SK-N-SH (cell line): ENCODE measurements around the gene CPPED1. TPM values are rescaled to one million over a fixed set of nuclear protein-coding genes. Genes with fewer than 3 reads are reported as not detected.

Experiments
- CTCF ChIA-PET: fragments of 300-600, 350-600 bp; formaldehyde crosslinking; extraction: SDS; loops from one replicate; lab custom pipeline; 2021; lab: Yijun Ruan, JAX
- POLR2A ChIA-PET: fragments of 350-600 bp; sonication (Branson Sonifier 250); formaldehyde crosslinking; extraction: SDS; loops from one replicate; lab custom pipeline; 2020; ENCODE audit warnings: antibody characterized with exemption, inconsistent platforms; lab: Yijun Ruan, JAX
- DNase-seq: peaks from one replicate; pipeline ENCODE4 v3.0.0; 2012
- H2AFZ ChIP-seq: fragments of 200-600 bp; sonication (generic); 2 replicates; pipeline ENCODE4 v1.8.1; 2016; ENCODE audit warnings: antibody characterized with exemption, mild to moderate bottlenecking, low read depth
- H3F3A ChIP-seq: fragments of 200-600 bp; sonication (generic); replicated peaks from 2 replicates; pipeline ENCODE3; 2016; ENCODE audit warnings: antibody characterized with exemption, mild to moderate bottlenecking; ENCODE audit not compliant: insufficient read depth
- H3K27ac ChIP-seq, 2 experiments: fragments of 200-500 bp in 1 of 2; fragments of 200-600 bp in 1 of 2; sonication (Bioruptor generic) in 1 of 2; sonication (generic), shearing (Covaris generic) in 1 of 2; 2 replicates each; pipeline versions ENCODE4 v1.5.1 to v1.6.1; 2014 to 2016; ENCODE audit warnings: low read depth in 2 of 2, inconsistent platforms in 1 of 2, low read length in 1 of 2, mild to moderate bottlenecking in 1 of 2, mixed read lengths in 1 of 2
- H3K27me3 ChIP-seq: fragments of 200-600 bp; sonication (generic), shearing (Covaris generic); 2 replicates; pipeline ENCODE4 v1.6.1; 2016; ENCODE audit warnings: mixed run types; ENCODE audit not compliant: insufficient read depth
- H3K36me3 ChIP-seq, 2 experiments: fragments of 200-500 bp in 1 of 2; fragments of 200-600 bp in 1 of 2; sonication (Bioruptor generic) in 1 of 2; sonication (generic) in 1 of 2; replicated peaks in 1 of 2; 2 replicates each; pipeline versions ENCODE3 to v1.5.1; 2014 to 2016; ENCODE audit warnings: low read length in 1 of 2, mild to moderate bottlenecking in 1 of 2; ENCODE audit not compliant: insufficient read depth in 2 of 2, control insufficient read depth in 1 of 2
- H3K4me1 ChIP-seq, 2 experiments: fragments of 200-500 bp in 1 of 2; fragments of 200-600 bp in 1 of 2; sonication (Bioruptor generic) in 1 of 2; sonication (generic), shearing (Covaris generic) in 1 of 2; 2 replicates each; pipeline versions ENCODE4 v1.5.1 to v1.6.1; 2014 to 2016; ENCODE audit warnings: low read depth in 1 of 2, low read length in 1 of 2, mixed run types in 1 of 2; ENCODE audit not compliant: insufficient read depth in 2 of 2, control insufficient read depth in 1 of 2
- H3K4me2 ChIP-seq: fragments of 200-600 bp; sonication (generic), shearing (Covaris generic); 2 replicates; pipeline ENCODE4 v1.6.1; 2017; ENCODE audit warnings: mixed run types
- H3K4me3 ChIP-seq, 2 experiments: fragments of 200-500 bp in 1 of 2; fragments of 200-600 bp in 1 of 2; sonication (Bioruptor generic) in 1 of 2; sonication (generic), shearing (Covaris generic) in 1 of 2; 2 replicates each; pipeline versions ENCODE4 v1.5.1 to v1.8.1; 2014 to 2016; ENCODE audit warnings: low read depth in 2 of 2, inconsistent platforms in 1 of 2, low read length in 1 of 2, mild to moderate bottlenecking in 1 of 2, mixed read lengths in 1 of 2, moderate library complexity in 1 of 2
- H3K79me2 ChIP-seq: fragments of 200-600 bp; sonication (generic); 2 replicates; pipeline ENCODE4 v1.8.1; 2017; ENCODE audit warnings: mild to moderate bottlenecking; ENCODE audit not compliant: insufficient read depth
- H3K9ac ChIP-seq: fragments of 200-600 bp; sonication (generic); 2 replicates; pipeline ENCODE4 v1.6.1; 2017; ENCODE audit warnings: mixed run types
- H3K9me2 ChIP-seq: fragments of 200-600 bp; sonication (generic); 2 replicates; pipeline ENCODE4 v1.6.1; 2017; ENCODE audit warnings: mixed run types
- H3K9me3 ChIP-seq: fragments of 200-600 bp; sonication (generic); 2 replicates; pipeline ENCODE4 v1.6.1; 2017; ENCODE audit warnings: mixed run types, mild to moderate bottlenecking, moderate library complexity
- H4K20me1 ChIP-seq: fragments of 200-600 bp; sonication (generic); 2 replicates; pipeline ENCODE4 v1.6.1; 2017; ENCODE audit warnings: mild to moderate bottlenecking, mixed run types; ENCODE audit not compliant: insufficient read depth
- EP300 ChIP-seq, 2 experiments: IDR thresholded peaks; 2 replicates each; pipeline versions ENCODE4 v1.4.0 to v1.6.1; 2012; ENCODE audit warnings: borderline replicate concordance in 1 of 2, low read depth in 1 of 2, low read length in 1 of 2
- FOXJ3 ChIP-seq: sonication (generic); formaldehyde crosslinking; IDR thresholded peaks from 2 replicates; pipeline ENCODE4 v1.5.1; 2020; ENCODE audit warnings: mild to moderate bottlenecking, missing genetic modification reagents
- FOXM1 ChIP-seq: IDR thresholded peaks from 2 replicates; pipeline ENCODE4 v1.4.0; 2012; ENCODE audit warnings: low read depth, mild to moderate bottlenecking
- GATA2 ChIP-seq: sonication (generic); formaldehyde crosslinking; IDR thresholded peaks from 2 replicates; pipeline ENCODE4 v1.5.0; 2020; ENCODE audit warnings: mild to moderate bottlenecking, missing genetic modification reagents
- MEF2A ChIP-seq: IDR thresholded peaks from 2 replicates; pipeline ENCODE4 v1.4.0; 2012; ENCODE audit warnings: low read depth, borderline replicate concordance
- NFIC ChIP-seq: IDR thresholded peaks from 2 replicates; pipeline ENCODE4 v1.4.0; 2012; ENCODE audit warnings: borderline replicate concordance
- NRF1 ChIP-seq: IDR thresholded peaks from 2 replicates; pipeline ENCODE4 v1.6.1; 2012; ENCODE audit warnings: low read depth, mild to moderate bottlenecking, low read length
- POLR2AphosphoS5 ChIP-seq: IDR thresholded peaks from 2 replicates; pipeline ENCODE4 v1.6.1; 2012; ENCODE audit warnings: low read depth, low read length
- RAD21 ChIP-seq: IDR thresholded peaks from 2 replicates; pipeline ENCODE4 v1.6.1; 2012; ENCODE audit warnings: mild to moderate bottlenecking, low read length
- RCOR1 ChIP-seq: fragments of 150-350 bp; IDR thresholded peaks from 2 replicates; pipeline ENCODE4 v1.6.1; 2017; ENCODE audit warnings: antibody characterized with exemption, low read length
- RXRA ChIP-seq: IDR thresholded peaks from 2 replicates; pipeline ENCODE4 v1.4.0; 2012; ENCODE audit warnings: low read depth, mild to moderate bottlenecking, borderline replicate concordance
- WGBS: methylation state at CpG from one replicate; pipeline ENCODE4 v1.1.6; 2017; ENCODE audit warnings: low lambda C conversion rate; 5-methylcytosine and 5-hydroxymethylcytosine counted together
- polyA plus RNA-seq, 3 experiments: library from polyadenylated mRNA; depleted of rRNA; stranded (reverse); fragments of >200 nt; gene quantifications; 2 replicates each; pipeline ENCODE4 v1.2.3, GENCODE V29; 2012
- TF ChIP-seq, protein P1 (sequence below): IDR thresholded peaks from 2 replicates; pipeline ENCODE4 v1.4.0; 2012; ENCODE audit warnings: low read depth, borderline replicate concordance
- TF ChIP-seq, protein P2 (sequence below): IDR thresholded peaks from 2 replicates; pipeline ENCODE4 v1.6.1; 2012; ENCODE audit warnings: mild to moderate bottlenecking, low read depth, low read length, moderate library complexity
- TF ChIP-seq, protein P3 (sequence below): fragments of 150-350 bp; IDR thresholded peaks from 2 replicates; pipeline ENCODE4 v1.6.1; 2016; ENCODE audit warnings: mild to moderate bottlenecking, low read depth, low read length
- TF ChIP-seq, protein P4 (sequence below): IDR thresholded peaks from 2 replicates; pipeline ENCODE4 v1.4.0; 2012; ENCODE audit warnings: low read depth

Gene CPPED1
- polyA plus RNA-seq, 1 of the 3 experiments (the other 2 are of a cell fraction), result 11.9 TPM

DNA sequence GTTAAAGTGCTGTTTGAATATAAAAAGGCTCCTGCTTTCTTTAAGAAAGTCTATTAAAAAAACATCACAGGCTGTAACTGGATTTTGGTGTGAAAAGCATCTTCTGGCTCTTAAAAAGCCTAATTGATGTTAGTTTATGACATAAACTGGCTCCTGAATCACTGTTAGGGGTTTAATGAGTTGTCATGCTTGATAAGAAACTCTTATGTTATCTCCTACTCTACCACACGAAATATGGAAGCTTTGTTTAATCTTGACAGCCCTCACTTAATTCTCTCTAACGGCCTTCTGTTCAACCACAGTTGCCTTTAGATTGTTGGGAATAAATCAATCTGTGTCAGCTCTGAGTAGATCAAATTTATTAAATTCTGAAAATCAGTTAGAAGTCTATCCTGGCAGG, 51.5 kb downstream of the CPPED1 start:
- 63% methylated on average over 2 of the region's 2 CpGs for WGBS
- H3K9me3 ChIP-seq, result no peaks in the 10 kb centered on the region
- TF ChIP-seq GATA2 (CRISPR knock-in tag), result peak; percentile 70
- TF ChIP-seq RCOR1, result 0 out of 2 replicates have a peak, but pooled peaks have one; percentile 44
- TF ChIP-seq, protein P1, sequence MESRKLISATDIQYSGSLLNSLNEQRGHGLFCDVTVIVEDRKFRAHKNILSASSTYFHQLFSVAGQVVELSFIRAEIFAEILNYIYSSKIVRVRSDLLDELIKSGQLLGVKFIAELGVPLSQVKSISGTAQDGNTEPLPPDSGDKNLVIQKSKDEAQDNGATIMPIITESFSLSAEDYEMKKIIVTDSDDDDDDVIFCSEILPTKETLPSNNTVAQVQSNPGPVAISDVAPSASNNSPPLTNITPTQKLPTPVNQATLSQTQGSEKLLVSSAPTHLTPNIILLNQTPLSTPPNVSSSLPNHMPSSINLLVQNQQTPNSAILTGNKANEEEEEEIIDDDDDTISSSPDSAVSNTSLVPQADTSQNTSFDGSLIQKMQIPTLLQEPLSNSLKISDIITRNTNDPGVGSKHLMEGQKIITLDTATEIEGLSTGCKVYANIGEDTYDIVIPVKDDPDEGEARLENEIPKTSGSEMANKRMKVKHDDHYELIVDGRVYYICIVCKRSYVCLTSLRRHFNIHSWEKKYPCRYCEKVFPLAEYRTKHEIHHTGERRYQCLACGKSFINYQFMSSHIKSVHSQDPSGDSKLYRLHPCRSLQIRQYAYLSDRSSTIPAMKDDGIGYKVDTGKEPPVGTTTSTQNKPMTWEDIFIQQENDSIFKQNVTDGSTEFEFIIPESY, result no peak
- TF ChIP-seq, protein P2, sequence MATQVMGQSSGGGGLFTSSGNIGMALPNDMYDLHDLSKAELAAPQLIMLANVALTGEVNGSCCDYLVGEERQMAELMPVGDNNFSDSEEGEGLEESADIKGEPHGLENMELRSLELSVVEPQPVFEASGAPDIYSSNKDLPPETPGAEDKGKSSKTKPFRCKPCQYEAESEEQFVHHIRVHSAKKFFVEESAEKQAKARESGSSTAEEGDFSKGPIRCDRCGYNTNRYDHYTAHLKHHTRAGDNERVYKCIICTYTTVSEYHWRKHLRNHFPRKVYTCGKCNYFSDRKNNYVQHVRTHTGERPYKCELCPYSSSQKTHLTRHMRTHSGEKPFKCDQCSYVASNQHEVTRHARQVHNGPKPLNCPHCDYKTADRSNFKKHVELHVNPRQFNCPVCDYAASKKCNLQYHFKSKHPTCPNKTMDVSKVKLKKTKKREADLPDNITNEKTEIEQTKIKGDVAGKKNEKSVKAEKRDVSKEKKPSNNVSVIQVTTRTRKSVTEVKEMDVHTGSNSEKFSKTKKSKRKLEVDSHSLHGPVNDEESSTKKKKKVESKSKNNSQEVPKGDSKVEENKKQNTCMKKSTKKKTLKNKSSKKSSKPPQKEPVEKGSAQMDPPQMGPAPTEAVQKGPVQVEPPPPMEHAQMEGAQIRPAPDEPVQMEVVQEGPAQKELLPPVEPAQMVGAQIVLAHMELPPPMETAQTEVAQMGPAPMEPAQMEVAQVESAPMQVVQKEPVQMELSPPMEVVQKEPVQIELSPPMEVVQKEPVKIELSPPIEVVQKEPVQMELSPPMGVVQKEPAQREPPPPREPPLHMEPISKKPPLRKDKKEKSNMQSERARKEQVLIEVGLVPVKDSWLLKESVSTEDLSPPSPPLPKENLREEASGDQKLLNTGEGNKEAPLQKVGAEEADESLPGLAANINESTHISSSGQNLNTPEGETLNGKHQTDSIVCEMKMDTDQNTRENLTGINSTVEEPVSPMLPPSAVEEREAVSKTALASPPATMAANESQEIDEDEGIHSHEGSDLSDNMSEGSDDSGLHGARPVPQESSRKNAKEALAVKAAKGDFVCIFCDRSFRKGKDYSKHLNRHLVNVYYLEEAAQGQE, result no peak
- no peak for TF ChIP-seq FOXM1
- peak in 1 of 2 experiments; percentile 75; a peak in 1 of 4 replicates for TF ChIP-seq EP300 (IDR thresholded peaks at IDR 0.05; ENCODE audit: borderline replicate concordance in 1 of 2, low read depth in 1 of 2, low read length in 1 of 2)
- no peak overlapping the region for H3K9ac ChIP-seq
- no peak overlapping the region for H2AFZ ChIP-seq
- peaks cover 0 to 14% of the 10 kb centered on the region in 2 experiments; a peak in 2 of 4 replicates for H3K4me1 ChIP-seq
- H3K27me3 ChIP-seq, result no peaks in the 10 kb centered on the region
- peaks cover 12% of the 10 kb centered on the region for H3F3A ChIP-seq
- H3K4me3 ChIP-seq, result no peak overlapping the region
- peak; percentile 32 for DNase-seq
- no peak overlapping the region for H3K4me2 ChIP-seq
- H3K27ac ChIP-seq, result peak overlapping the region in 1 of 2 experiments; percentile 3; a peak in 1 of 4 replicates
- no peaks in the 10 kb centered on the region for H4K20me1 ChIP-seq
- H3K36me3 ChIP-seq, result peaks cover 0 to 5% of the 10 kb centered on the region in 2 experiments
- ChIA-PET POLR2A (interaction anchor here (1.5 kb wide), 1 partner anchor 51 kb away, joined by 4 read pairs; the partner anchor contains the start of gene CPPED1), CTCF (interaction anchor here (1.1 to 1.9 kb wide), 2 partner anchors 12 to 155 kb away, joined by 3 to 4 read pairs; no protein-coding TSS in a partner anchor)
- peaks cover 3% of the 10 kb centered on the region; the same call in 1 of the 2 replicates for H3K79me2 ChIP-seq
- no peaks in the 10 kb centered on the region for H3K9me2 ChIP-seq

DNA sequence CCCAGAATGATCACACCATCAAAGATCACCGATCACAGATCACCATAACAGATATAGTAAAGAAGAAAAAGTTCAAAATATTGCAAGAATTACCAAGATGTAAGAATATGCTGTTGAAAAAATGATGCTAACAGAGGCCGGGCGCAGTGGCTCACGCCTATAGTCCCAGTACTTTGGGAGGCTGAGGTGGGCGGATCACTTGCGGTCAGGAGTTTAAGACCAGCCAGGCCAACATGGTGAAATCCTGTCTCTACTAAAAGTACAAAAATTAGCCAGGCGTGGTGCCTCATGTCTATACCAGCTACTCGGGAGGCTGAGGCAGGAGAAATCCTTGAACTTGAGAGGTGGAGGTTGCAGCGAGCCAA, 53.2 kb downstream of the CPPED1 start:
- peaks cover 0 to 7% of the 10 kb centered on the region in 2 experiments for H3K36me3 ChIP-seq
- H3K4me3 ChIP-seq, result no peak overlapping the region
- no peaks in the 10 kb centered on the region for H3K27me3 ChIP-seq
- no peaks in the 10 kb centered on the region for H3K9me3 ChIP-seq
- H3K79me2 ChIP-seq, result peaks cover 14% of the 10 kb centered on the region; the same call in 1 of the 2 replicates
- H3K4me1 ChIP-seq, result peaks cover 0 to 10% of the 10 kb centered on the region in 2 experiments; a peak in 2 of 4 replicates
- H2AFZ ChIP-seq, result no peak overlapping the region
- H3K9ac ChIP-seq, result no peak overlapping the region
- H3K27ac ChIP-seq, result no peak overlapping the region
- H3F3A ChIP-seq, result peaks cover 12% of the 10 kb centered on the region
- no peaks in the 10 kb centered on the region for H4K20me1 ChIP-seq
- ChIA-PET POLR2A (no interaction called here), CTCF (no interaction called here)
- 97% methylated on average over 9 of the region's 9 CpGs for WGBS
- no peaks in the 10 kb centered on the region for H3K9me2 ChIP-seq
- DNase-seq, result no peak
- H3K4me2 ChIP-seq, result no peak overlapping the region
- TF ChIP-seq POLR2AphosphoS5 (no peak), NRF1 (no peak), GATA2 (CRISPR knock-in tag) (no peak), EP300 (IDR thresholded peaks at IDR 0.05; ENCODE audit: borderline replicate concordance in 1 of 2, low read depth in 1 of 2, low read length in 1 of 2) (no peak), NFIC (no peak), RAD21 (no peak), MEF2A (no peak), FOXJ3 (CRISPR knock-in tag) (no peak), RXRA (no peak)
- TF ChIP-seq, protein P3, sequence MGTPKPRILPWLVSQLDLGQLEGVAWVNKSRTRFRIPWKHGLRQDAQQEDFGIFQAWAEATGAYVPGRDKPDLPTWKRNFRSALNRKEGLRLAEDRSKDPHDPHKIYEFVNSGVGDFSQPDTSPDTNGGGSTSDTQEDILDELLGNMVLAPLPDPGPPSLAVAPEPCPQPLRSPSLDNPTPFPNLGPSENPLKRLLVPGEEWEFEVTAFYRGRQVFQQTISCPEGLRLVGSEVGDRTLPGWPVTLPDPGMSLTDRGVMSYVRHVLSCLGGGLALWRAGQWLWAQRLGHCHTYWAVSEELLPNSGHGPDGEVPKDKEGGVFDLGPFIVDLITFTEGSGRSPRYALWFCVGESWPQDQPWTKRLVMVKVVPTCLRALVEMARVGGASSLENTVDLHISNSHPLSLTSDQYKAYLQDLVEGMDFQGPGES, result no peak
- TF ChIP-seq, protein P2, result no peak
- TF ChIP-seq, protein P4, sequence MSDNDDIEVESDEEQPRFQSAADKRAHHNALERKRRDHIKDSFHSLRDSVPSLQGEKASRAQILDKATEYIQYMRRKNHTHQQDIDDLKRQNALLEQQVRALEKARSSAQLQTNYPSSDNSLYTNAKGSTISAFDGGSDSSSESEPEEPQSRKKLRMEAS, result no peak
